Mesendoderm (in vitro differentiated cells): ENCODE measurements around the gene GNLY.

Source experiments
- DNase-seq: peaks from one replicate; pipeline ENCODE4 v3.0.0; 2013
- H2AK5ac ChIP-seq: 2 replicates; pipeline ENCODE4 v1.6.1; 2013; ENCODE audit warnings: low read length, inconsistent platforms
- H2BK120ac ChIP-seq: 2 replicates; pipeline ENCODE4 v1.6.1; 2013; ENCODE audit warnings: low read depth, mild to moderate bottlenecking, low read length, moderate library complexity, mixed read lengths
- H2BK15ac ChIP-seq: replicated peaks from 2 replicates; pipeline ENCODE4 v1.6.1; 2013; ENCODE audit warnings: low read depth, mild to moderate bottlenecking, moderate library complexity
- H2BK5ac ChIP-seq: 2 replicates; pipeline ENCODE4 v1.6.1; 2013; ENCODE audit warnings: low read length, inconsistent platforms
- H3K18ac ChIP-seq: 2 replicates; pipeline ENCODE4 v1.6.1; 2013; ENCODE audit warnings: mild to moderate bottlenecking, low read length, mixed read lengths
- H3K23ac ChIP-seq: one replicate; pipeline ENCODE4 v1.6.1; 2013; ENCODE audit warnings: low read length
- H3K27ac ChIP-seq: 2 replicates; pipeline ENCODE4 v1.5.1; 2013; ENCODE audit warnings: low read depth, mild to moderate bottlenecking, inconsistent platforms, low read length, moderate library complexity
- H3K27me3 ChIP-seq: 2 replicates; pipeline ENCODE4 v1.6.1; 2013; ENCODE audit warnings: low read length, control low read depth, mild to moderate bottlenecking, inconsistent platforms; ENCODE audit not compliant: insufficient read depth, poor library complexity
- H3K36me3 ChIP-seq: 2 replicates; pipeline ENCODE4 v1.6.1; 2013; ENCODE audit warnings: low read length, inconsistent platforms; ENCODE audit not compliant: control insufficient read depth, insufficient read depth
- H3K4ac ChIP-seq: one replicate; pipeline ENCODE4 v1.6.1; 2013; ENCODE audit warnings: low read depth, mild to moderate bottlenecking, low read length, moderate library complexity
- H3K4me1 ChIP-seq: 2 replicates; pipeline ENCODE4 v1.6.1; 2013; ENCODE audit warnings: low read depth, low read length, inconsistent platforms; ENCODE audit not compliant: control insufficient read depth
- H3K4me2 ChIP-seq: 2 replicates; pipeline ENCODE4 v1.6.1; 2013; ENCODE audit warnings: low read length
- H3K4me3 ChIP-seq: 2 replicates; pipeline ENCODE4 v1.5.1; 2013; ENCODE audit warnings: mild to moderate bottlenecking, low read length
- H3K56ac ChIP-seq: one replicate; pipeline ENCODE4 v1.6.1; 2013; ENCODE audit warnings: low read length
- H3K79me1 ChIP-seq: 2 replicates; pipeline ENCODE4 v1.6.1; 2013; ENCODE audit warnings: low read length, inconsistent platforms
- H3K79me2 ChIP-seq: 2 replicates; pipeline ENCODE4 v1.6.1; 2013; ENCODE audit warnings: mild to moderate bottlenecking, low read length; ENCODE audit not compliant: control insufficient read depth, insufficient read depth
- H3K9ac ChIP-seq: 2 replicates; pipeline ENCODE4 v1.6.1; 2013; ENCODE audit warnings: low read length, inconsistent platforms
- H4K5ac ChIP-seq: one replicate; pipeline ENCODE4 v1.6.1; 2013; ENCODE audit warnings: low read length
- H4K8ac ChIP-seq: one replicate; pipeline ENCODE4 v1.6.1; 2013; ENCODE audit warnings: low read depth, mild to moderate bottlenecking, control low read depth, low read length, moderate library complexity
- WGBS: extraction: QIAGEN DNeasy Blood & Tissue Kit; methylation state at CpG from one replicate; pipeline ENCODE4 v1.1.7; 2013; ENCODE audit warnings: low lambda C conversion rate, missing lambda C conversion rate; ENCODE audit not compliant: insufficient coverage; ENCODE audit errors: extremely low coverage; 5-methylcytosine and 5-hydroxymethylcytosine counted together

Gene GNLY

DNA sequence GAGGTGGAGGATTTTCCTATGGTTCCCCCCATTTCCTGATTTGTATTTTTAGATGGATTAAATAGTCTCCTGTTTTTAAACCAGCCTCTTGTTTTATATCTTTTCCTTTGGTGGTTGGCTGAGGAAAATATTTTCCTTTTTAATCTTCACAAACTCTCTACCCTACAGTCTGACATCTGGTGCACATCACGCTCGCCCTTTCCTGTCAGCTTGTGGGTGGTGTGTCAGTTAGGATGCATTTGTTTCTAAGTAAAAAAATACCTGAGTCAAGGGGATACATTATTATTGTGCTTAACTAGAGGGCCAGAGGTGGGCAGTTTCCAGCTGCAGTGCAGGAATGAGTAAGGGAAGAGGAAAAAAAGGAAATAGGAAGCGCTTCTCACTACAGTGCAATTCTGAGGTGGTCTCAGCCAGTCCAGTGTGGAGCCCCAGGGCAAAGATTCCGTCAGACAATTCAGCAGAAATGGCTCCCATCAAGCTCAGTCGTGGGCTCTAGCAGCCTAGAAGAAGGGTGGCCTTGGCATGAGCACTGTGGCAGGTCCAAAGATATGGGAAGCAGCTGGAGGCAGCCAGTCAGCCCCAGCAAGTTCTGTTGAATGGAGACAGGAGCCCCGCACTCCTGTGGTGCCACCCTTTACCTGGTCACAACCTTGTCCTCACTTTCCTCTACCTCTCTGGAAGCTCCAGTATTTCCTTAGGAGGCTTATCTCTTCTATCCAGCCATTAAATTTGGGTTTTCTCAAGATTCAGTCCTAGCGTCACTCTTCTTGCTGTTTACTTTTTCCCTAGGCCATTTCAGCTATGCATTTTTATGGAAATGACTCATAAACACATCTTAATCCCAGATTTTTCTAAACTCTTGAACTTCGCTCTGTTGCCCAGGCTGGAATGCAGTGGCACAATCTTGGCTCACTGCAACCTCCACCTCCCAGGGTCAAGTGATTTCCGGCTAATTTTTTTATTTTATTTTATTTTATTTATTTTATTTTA, 44.7 kb upstream of the GNLY start:
- Histone ChIP-seq H3K4me1 (no peaks in the 10 kb centered on the region), H4K5ac (no peak overlapping the region), H3K79me1 (no peaks in the 10 kb centered on the region), H2AK5ac (no peak overlapping the region), H2BK120ac (no peak overlapping the region), H3K27me3 (no peaks in the 10 kb centered on the region), H3K4me2 (no peak overlapping the region), H3K18ac (no peak overlapping the region), H3K9ac (no peak overlapping the region), H3K79me2 (no peaks in the 10 kb centered on the region), H4K8ac (no peak overlapping the region), H3K56ac (no peak overlapping the region), H3K27ac (no peak overlapping the region), H3K4me3 (no peak overlapping the region), H3K36me3 (peaks cover 26% of the 10 kb centered on the region), H2BK5ac (no peak overlapping the region), H3K4ac (no peak overlapping the region), H3K23ac (no peak overlapping the region), H2BK15ac (no peak overlapping the region)
- DNase-seq, result no peak
- WGBS, result no CpG with 5 or more reads among the region's 9 CpGs

- H3K9ac ChIP-seq, result no peak overlapping the region
- WGBS, result no CpG with 5 or more reads among the region's 4 CpGs
- H3K4me2 ChIP-seq, result no peak overlapping the region
- no peak overlapping the region for H3K23ac ChIP-seq
- H3K56ac ChIP-seq, result no peak overlapping the region
- H2AK5ac ChIP-seq, result no peak overlapping the region
- H3K79me2 ChIP-seq, result no peaks in the 10 kb centered on the region
- no peak overlapping the region for H3K4me3 ChIP-seq
- no peak overlapping the region for H4K5ac ChIP-seq
- no peak overlapping the region for H2BK15ac ChIP-seq
- no peaks in the 10 kb centered on the region for H3K27me3 ChIP-seq
- peaks cover 22% of the 10 kb centered on the region for H3K36me3 ChIP-seq
- no peak overlapping the region for H2BK120ac ChIP-seq
- H4K8ac ChIP-seq, result no peak overlapping the region
- H3K4ac ChIP-seq, result no peak overlapping the region
- no peak overlapping the region for H2BK5ac ChIP-seq
- no peak overlapping the region for H3K18ac ChIP-seq
- no peaks in the 10 kb centered on the region for H3K4me1 ChIP-seq
- no peaks in the 10 kb centered on the region for H3K79me1 ChIP-seq
- H3K27ac ChIP-seq, result no peak overlapping the region
- no peak for DNase-seq
Measured at GRCh38 chr2:85650456-85650855, 43.7 kb upstream of the GNLY start.

GRCh38 chr2:85651097-85651496, 43.1 kb upstream of the GNLY start:
- no peaks in the 10 kb centered on the region for H3K79me2 ChIP-seq
- no peak overlapping the region for H3K4me2 ChIP-seq
- H3K27me3 ChIP-seq, result no peaks in the 10 kb centered on the region
- H3K23ac ChIP-seq, result no peak overlapping the region
- H3K18ac ChIP-seq, result no peak overlapping the region
- no peak overlapping the region for H2BK5ac ChIP-seq
- no peak overlapping the region for H3K9ac ChIP-seq
- H4K8ac ChIP-seq, result no peak overlapping the region
- H4K5ac ChIP-seq, result no peak overlapping the region
- no peak overlapping the region for H3K4ac ChIP-seq
- H3K4me3 ChIP-seq, result no peak overlapping the region
- H2BK120ac ChIP-seq, result no peak overlapping the region
- H2BK15ac ChIP-seq, result no peak overlapping the region
- DNase-seq, result no peak
- no peaks in the 10 kb centered on the region for H3K4me1 ChIP-seq
- no peak overlapping the region for H3K56ac ChIP-seq
- H3K27ac ChIP-seq, result no peak overlapping the region
- no peaks in the 10 kb centered on the region for H3K79me1 ChIP-seq
- peaks cover 18% of the 10 kb centered on the region for H3K36me3 ChIP-seq
- WGBS, result no CpG with 5 or more reads among the region's 3 CpGs
- no peak overlapping the region for H2AK5ac ChIP-seq

GRCh38 chr2:85652056-85652455, 42.1 kb upstream of the GNLY start:
- Histone ChIP-seq H3K4me1 (no peaks in the 10 kb centered on the region), H3K79me2 (no peaks in the 10 kb centered on the region), H3K27ac (no peak overlapping the region), H3K4me3 (no peak overlapping the region), H3K4ac (no peak overlapping the region), H3K9ac (no peak overlapping the region), H3K79me1 (no peaks in the 10 kb centered on the region), H4K8ac (no peak overlapping the region), H3K36me3 (peaks cover 16% of the 10 kb centered on the region), H2AK5ac (no peak overlapping the region), H2BK5ac (no peak overlapping the region), H2BK15ac (no peak overlapping the region), H3K4me2 (no peak overlapping the region), H4K5ac (no peak overlapping the region), H3K27me3 (no peaks in the 10 kb centered on the region), H3K56ac (no peak overlapping the region), H2BK120ac (no peak overlapping the region), H3K18ac (no peak overlapping the region), H3K23ac (no peak overlapping the region)
- no CpG with 5 or more reads among the region's 2 CpGs for WGBS
- DNase-seq, result no peak

- Histone ChIP-seq H3K27me3 (no peaks in the 10 kb centered on the region), H4K8ac (no peak overlapping the region), H3K56ac (no peak overlapping the region), H3K79me2 (no peaks in the 10 kb centered on the region), H3K4me1 (no peaks in the 10 kb centered on the region), H3K4me3 (no peak overlapping the region), H3K18ac (no peak overlapping the region), H4K5ac (no peak overlapping the region), H2BK15ac (no peak overlapping the region), H2AK5ac (no peak overlapping the region), H3K4me2 (no peak overlapping the region), H3K4ac (no peak overlapping the region), H2BK5ac (no peak overlapping the region), H3K23ac (no peak overlapping the region), H2BK120ac (no peak overlapping the region), H3K27ac (no peak overlapping the region), H3K36me3 (peaks cover 10% of the 10 kb centered on the region), H3K9ac (no peak overlapping the region), H3K79me1 (no peaks in the 10 kb centered on the region)
- WGBS, result no CpG with 5 or more reads among the region's 3 CpGs
- no peak for DNase-seq
Measured at GRCh38 chr2:85653996-85654395, 40.2 kb upstream of the GNLY start.
